Measurements from ENCODE around the gene SEMA6A.

The SEMA6A gene

DNA sequence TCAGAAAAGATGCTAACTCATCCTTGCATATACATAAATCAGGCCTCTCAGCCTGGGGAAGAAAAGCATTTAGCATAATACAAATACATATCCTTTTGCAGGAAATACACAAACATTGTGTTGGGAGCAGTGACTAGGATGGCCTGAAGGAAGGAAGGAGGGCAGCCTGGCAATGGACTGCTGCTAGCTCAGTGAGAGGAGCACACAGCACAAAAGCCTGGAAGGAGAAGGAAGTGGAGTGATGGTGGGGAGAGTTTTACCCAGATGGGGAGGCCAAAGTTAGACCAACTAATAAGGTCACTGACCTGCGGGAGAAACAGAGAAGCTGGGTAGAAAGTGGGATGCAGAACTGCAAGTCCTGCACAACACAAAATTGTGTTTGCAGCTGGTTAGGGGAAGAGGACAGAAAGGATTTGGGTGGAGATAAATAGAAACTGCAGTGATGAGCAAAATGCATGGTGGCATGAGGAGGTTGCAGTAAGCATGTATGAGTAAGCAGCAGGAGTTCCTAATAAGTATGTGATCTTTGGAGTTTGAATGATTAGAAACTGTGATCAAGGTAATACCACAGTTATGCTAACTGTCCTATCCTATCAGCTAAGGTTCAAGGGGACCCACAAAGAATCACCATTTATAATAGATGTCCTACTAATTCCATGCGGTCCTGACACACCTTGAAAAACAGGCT is 39.5 kb downstream of the SEMA6A start:
- TF ChIP-seq REST (IDR thresholded peaks at IDR 0.05; ENCODE audit: insufficient replicate concordance, low read depth) (no peak), SPI1 (IDR thresholded peaks at IDR 0.05; ENCODE audit: borderline replicate concordance, low read depth) (no peak), POLR2AphosphoS5 (IDR thresholded peaks at IDR 0.05; ENCODE audit: low read depth) (no peak), GABPA (IDR thresholded peaks at IDR 0.05; ENCODE audit: low read depth) (no peak), CTCF (IDR thresholded peaks at IDR 0.05; ENCODE audit: insufficient read depth, low read length) (no peak)
- Histone ChIP-seq H3K4me3 (replicated peaks; ENCODE audit: insufficient read depth, low read length) (no peak overlapping the region), H3K27ac (replicated peaks) (no peak overlapping the region), H3K27me3 (ENCODE audit: insufficient read depth, poor library complexity, severe bottlenecking) (no peaks in the 10 kb centered on the region)
- no peak for DNase-seq (ENCODE audit: low read depth in 1 of 2, low spot score in 1 of 2)

DNA sequence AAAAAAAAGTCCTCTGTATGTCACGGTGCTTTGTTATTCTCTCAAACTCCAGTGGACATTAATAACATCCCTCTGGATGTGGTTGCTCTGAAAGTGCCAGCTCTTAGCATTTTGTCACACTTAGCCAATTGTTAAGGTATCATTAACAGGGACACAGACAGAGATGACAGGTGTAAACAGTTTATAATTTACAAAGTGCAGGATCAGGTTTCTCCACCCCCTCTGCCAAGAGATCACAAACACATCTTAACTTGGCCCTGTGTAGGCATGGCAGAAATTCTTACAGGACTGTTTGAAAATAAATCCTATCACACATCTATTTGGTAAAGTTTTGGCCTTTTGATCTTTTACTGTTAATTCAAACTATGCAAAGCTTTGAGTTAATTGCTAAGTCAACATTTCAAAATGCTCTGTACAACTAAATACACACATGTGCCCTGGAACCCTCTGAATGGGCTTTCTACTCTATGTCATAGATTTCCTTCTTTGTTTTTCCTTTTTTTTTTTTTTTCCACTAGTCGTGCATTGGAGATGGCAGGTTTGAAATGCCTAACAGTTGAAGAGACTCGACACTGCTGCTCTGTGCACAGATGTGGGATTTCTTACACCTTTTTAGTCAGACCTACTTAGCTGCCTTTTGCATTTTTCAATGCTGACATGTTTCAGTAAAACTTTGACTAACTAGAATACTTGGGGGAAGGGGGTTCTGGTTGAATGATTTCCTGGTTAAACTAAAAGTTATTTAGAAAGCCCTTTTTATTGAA is 41.7 kb downstream of the SEMA6A start:
- H3K4me3 ChIP-seq (replicated peaks; ENCODE audit: insufficient read depth, low read length), result no peak overlapping the region
- TF ChIP-seq REST (IDR thresholded peaks at IDR 0.05; ENCODE audit: insufficient replicate concordance, low read depth), result no peak
- no peak for TF ChIP-seq POLR2AphosphoS5 (IDR thresholded peaks at IDR 0.05; ENCODE audit: low read depth)
- no peak for TF ChIP-seq SPI1 (IDR thresholded peaks at IDR 0.05; ENCODE audit: borderline replicate concordance, low read depth)
- TF ChIP-seq GABPA (IDR thresholded peaks at IDR 0.05; ENCODE audit: low read depth), result no peak
- TF ChIP-seq CTCF (IDR thresholded peaks at IDR 0.05; ENCODE audit: insufficient read depth, low read length), result no peak
- DNase-seq (ENCODE audit: low read depth in 1 of 2, low spot score in 1 of 2), result no peak
- no peak overlapping the region for H3K27ac ChIP-seq (replicated peaks)
- no peaks in the 10 kb centered on the region for H3K27me3 ChIP-seq (ENCODE audit: insufficient read depth, poor library complexity, severe bottlenecking)

DNA sequence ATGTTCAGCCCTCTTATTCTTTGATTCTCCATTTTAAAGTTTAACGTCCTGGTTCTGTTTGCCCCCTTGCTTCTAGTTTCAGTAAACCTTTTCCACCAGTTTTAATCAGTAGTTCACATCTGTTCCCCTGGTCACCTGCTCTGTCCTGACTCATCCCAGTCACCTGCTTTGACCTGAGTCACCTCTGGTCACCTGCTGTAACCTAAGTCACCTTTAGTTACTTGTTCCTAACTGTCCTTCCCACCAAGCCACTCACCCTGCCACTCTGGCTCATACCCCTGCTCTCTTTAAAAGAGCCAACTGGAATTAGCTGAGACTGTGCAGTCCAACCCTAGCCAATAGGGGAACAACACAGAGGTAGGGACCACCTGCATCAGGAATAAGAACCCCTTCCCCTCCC is 43.0 kb downstream of the SEMA6A start:
- TF ChIP-seq GABPA (IDR thresholded peaks at IDR 0.05; ENCODE audit: low read depth), result no peak
- TF ChIP-seq REST (IDR thresholded peaks at IDR 0.05; ENCODE audit: insufficient replicate concordance, low read depth), result no peak
- no peak for TF ChIP-seq CTCF (IDR thresholded peaks at IDR 0.05; ENCODE audit: insufficient read depth, low read length)
- TF ChIP-seq POLR2AphosphoS5 (IDR thresholded peaks at IDR 0.05; ENCODE audit: low read depth), result no peak
- TF ChIP-seq SPI1 (IDR thresholded peaks at IDR 0.05; ENCODE audit: borderline replicate concordance, low read depth), result no peak
- Histone ChIP-seq H3K27ac (replicated peaks) (no peak overlapping the region), H3K4me3 (replicated peaks; ENCODE audit: insufficient read depth, low read length) (no peak overlapping the region), H3K27me3 (ENCODE audit: insufficient read depth, poor library complexity, severe bottlenecking) (no peaks in the 10 kb centered on the region)
- no peak for DNase-seq (ENCODE audit: low read depth in 1 of 2, low spot score in 1 of 2)
